Kidney (tissue), 14 donors: ENCODE results near the gene TMEM209. TPM values are rescaled to one million over a fixed set of nuclear protein-coding genes. Genes with fewer than 3 reads are reported as not detected.

Experiments
- DNase-seq, 5 donors: peaks; one replicate each; pipeline ENCODE4 v3.0.0-alpha.2; 2013 to 2020
- FAIRE-seq: peaks from 2 replicates; lab custom pipeline; 2012; peaks lifted over from hg19 to GRCh38; lab: Jason Lieb, UNC
- H3K27ac ChIP-seq, 2 donors: one replicate each; pipeline ENCODE4 v1.7.0; 2013; ENCODE audit warnings: low read depth in 2 of 2, low read length in 2 of 2, inconsistent platforms in 1 of 2
- H3K27me3 ChIP-seq: one replicate; pipeline ENCODE4 v1.7.1; 2013; ENCODE audit warnings: low read length, inconsistent platforms; ENCODE audit not compliant: control insufficient read depth, insufficient read depth
- H3K36me3 ChIP-seq, 3 donors: one replicate each; pipeline versions ENCODE4 v1.7.0 to v1.7.1; 2013; ENCODE audit warnings: low read length in 3 of 3, control low read depth in 1 of 3, inconsistent platforms in 1 of 3; ENCODE audit not compliant: insufficient read depth in 3 of 3, control insufficient read depth in 2 of 3
- H3K4me1 ChIP-seq, 3 donors: one replicate each; pipeline versions ENCODE4 v1.7.0 to v1.7.1; 2013; ENCODE audit warnings: low read length in 3 of 3, inconsistent platforms in 1 of 3, low read depth in 1 of 3; ENCODE audit not compliant: control insufficient read depth in 2 of 3, insufficient read depth in 2 of 3
- H3K4me3 ChIP-seq, 3 donors: one replicate each; pipeline versions ENCODE4 v1.7.0 to v1.8.1; 2013; ENCODE audit warnings: low read length in 3 of 3, control low read depth in 1 of 3, inconsistent platforms in 1 of 3
- H3K9ac ChIP-seq, 3 donors: one replicate each; pipeline versions ENCODE4 v1.7.0 to v1.7.1; 2013; ENCODE audit warnings: low read length in 3 of 3, control low read depth in 1 of 3, inconsistent platforms in 1 of 3
- H3K9me3 ChIP-seq, 3 donors: one replicate each; pipeline versions ENCODE4 v1.7.0 to v1.7.1; 2013; ENCODE audit warnings: low read length in 3 of 3, control low read depth in 1 of 3, inconsistent platforms in 1 of 3; ENCODE audit not compliant: control insufficient read depth in 2 of 3, insufficient read depth in 1 of 3
- intact Hi-C: fragments of 100-400 bp; cut with DNase I; formaldehyde crosslinking; loops from one replicate; pipeline ENCODE4 v1.11.1; 2022
- polyA plus RNA-seq: library from polyadenylated mRNA; stranded (reverse); fragments of 350-450 nt; fragmentation: Illumina TruSeq; extraction: RNeasy Lipid Tissue Mini Kit (QIAGEN cat#74804); gene quantifications from one replicate; pipeline ENCODE4 v1.2.3, GENCODE V29; 2014; ENCODE audit warnings: low read depth, low replicate concordance; ENCODE audit not compliant: insufficient read depth
- total RNA-seq: library from RNA; stranded (reverse); fragmentation: NEBNext Ultra II Directional; extraction: Animal tissue kit (Norgen Biotek cat#: 25700); gene quantifications from one replicate; pipeline ENCODE4 v1.2.1, GENCODE V29; 2021
- TF ChIP-seq, protein P1 (sequence below): IDR thresholded peaks from 3 replicates; pipeline ENCODE4 v1.5.1; 2012; ENCODE audit warnings: mild to moderate bottlenecking, moderate library complexity, borderline replicate concordance; ENCODE audit not compliant: insufficient read depth; ENCODE audit errors: extremely low read depth
- donor health status: control.
- donor health status: control.
- donor health status: control.
- donor health status: control.
- donor health status: control.
- donor health status: DM: yes; HTN: yes; CAD: no.
- donor health status: Normal renal cell carcinoma (clear cell type).

The TMEM209 gene
- total and polyA plus RNA-seq, 2 donors from 2014 or later: 4.3 to 29.0 TPM

DNA sequence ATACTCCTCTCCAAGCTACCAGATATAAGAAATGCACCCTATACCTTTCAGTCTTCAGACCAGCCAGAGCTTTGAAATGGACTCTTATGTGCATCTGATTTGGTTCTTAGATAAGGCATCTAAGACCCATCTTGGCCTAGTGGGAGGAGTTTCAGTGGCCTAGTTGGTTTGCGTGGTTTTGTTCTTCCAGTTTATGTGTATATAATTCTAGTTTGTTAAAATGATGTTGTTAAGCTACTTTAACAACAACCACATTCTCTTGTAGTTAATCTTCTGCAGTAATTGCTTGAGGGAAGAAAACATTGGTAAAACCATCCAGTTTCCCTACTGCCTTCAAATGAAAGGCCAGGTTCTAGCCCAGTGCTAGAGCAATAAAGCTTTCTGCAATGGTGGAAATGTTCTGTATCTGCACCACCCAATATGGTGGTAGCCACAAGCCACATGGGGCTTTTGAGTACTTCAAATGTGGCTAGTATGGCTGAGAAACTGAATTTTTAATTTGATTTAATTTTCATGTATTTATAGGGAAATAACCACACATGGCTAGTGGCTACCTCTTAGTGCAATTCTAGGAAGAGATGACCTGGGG lies 68.5 kb downstream of the TMEM209 start:
- no peak overlapping the region for H3K27ac ChIP-seq
- no peak for DNase-seq
- no peaks in the 10 kb centered on the region for H3K9me3 ChIP-seq
- no peaks in the 10 kb centered on the region for H3K27me3 ChIP-seq
- TF ChIP-seq, protein P1, sequence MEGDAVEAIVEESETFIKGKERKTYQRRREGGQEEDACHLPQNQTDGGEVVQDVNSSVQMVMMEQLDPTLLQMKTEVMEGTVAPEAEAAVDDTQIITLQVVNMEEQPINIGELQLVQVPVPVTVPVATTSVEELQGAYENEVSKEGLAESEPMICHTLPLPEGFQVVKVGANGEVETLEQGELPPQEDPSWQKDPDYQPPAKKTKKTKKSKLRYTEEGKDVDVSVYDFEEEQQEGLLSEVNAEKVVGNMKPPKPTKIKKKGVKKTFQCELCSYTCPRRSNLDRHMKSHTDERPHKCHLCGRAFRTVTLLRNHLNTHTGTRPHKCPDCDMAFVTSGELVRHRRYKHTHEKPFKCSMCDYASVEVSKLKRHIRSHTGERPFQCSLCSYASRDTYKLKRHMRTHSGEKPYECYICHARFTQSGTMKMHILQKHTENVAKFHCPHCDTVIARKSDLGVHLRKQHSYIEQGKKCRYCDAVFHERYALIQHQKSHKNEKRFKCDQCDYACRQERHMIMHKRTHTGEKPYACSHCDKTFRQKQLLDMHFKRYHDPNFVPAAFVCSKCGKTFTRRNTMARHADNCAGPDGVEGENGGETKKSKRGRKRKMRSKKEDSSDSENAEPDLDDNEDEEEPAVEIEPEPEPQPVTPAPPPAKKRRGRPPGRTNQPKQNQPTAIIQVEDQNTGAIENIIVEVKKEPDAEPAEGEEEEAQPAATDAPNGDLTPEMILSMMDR: no peak
- peaks cover 4 to 19% (median 5%) of the 10 kb centered on the region in 3 donors for H3K36me3 ChIP-seq
- no peak overlapping the region for H3K9ac ChIP-seq
- no peak overlapping the region for H3K4me3 ChIP-seq
- H3K4me1 ChIP-seq: peaks cover 0 to 5% (median 1%) of the 10 kb centered on the region in 3 donors
- intact Hi-C loops: no loop called here
- FAIRE-seq: no peak

DNA sequence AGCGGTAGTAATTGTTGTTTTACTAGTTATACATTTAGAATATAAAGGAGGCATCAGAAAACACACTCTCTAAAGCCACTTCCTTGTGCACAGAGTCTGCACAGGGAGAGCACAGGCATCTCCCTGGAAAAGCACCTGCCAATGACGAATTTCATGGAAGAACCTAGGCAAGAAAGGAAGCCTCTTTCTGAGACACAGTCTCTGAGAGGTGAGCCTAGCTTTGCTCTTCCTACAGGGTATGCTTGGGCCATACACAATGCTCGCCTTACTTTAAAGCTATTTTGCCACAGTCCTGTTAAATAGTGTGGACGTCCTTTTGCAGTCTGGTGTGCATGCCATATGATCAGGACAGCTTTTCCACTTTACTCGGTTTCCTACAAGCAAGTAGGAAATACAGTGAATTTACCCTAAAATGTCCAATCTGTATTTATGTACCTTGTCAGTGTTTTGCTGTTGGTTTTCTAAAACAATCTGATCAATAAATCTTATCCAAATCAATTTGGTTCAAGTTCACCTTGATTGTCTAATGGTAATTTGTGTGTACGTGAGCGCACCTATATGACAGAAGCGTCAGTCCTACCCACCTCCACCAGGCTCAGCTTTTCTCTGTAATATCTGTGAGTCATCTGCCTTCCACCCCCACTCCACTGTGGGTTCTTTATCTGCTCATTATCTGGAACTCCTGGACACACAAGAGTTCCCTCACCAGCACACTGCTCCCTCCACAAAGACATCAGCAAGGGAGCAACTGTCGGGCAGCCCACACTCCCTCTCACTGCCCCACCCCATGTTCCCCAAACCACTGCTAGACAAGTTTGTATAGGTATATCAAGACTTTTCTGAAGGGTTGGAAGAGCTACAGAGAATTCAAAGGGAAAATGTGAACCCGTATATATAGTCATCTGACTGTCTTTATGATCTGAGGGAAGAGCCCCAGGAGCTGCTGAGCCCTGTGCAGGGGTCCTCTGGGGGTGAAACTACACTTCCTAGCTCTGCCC lies 69.7 kb downstream of the TMEM209 start:
- no peak overlapping the region for H3K9ac ChIP-seq
- no peaks in the 10 kb centered on the region for H3K9me3 ChIP-seq
- TF ChIP-seq, protein P1: no peak
- peaks cover 0 to 5% (median 0%) of the 10 kb centered on the region in 3 donors for H3K4me1 ChIP-seq
- intact Hi-C loops: no loop called here
- peaks cover 7 to 27% (median 8%) of the 10 kb centered on the region in 3 donors for H3K36me3 ChIP-seq
- no peak overlapping the region for H3K27ac ChIP-seq
- H3K4me3 ChIP-seq: no peak overlapping the region
- no peaks in the 10 kb centered on the region for H3K27me3 ChIP-seq
- DNase-seq (no peak), FAIRE-seq (no peak)

DNA sequence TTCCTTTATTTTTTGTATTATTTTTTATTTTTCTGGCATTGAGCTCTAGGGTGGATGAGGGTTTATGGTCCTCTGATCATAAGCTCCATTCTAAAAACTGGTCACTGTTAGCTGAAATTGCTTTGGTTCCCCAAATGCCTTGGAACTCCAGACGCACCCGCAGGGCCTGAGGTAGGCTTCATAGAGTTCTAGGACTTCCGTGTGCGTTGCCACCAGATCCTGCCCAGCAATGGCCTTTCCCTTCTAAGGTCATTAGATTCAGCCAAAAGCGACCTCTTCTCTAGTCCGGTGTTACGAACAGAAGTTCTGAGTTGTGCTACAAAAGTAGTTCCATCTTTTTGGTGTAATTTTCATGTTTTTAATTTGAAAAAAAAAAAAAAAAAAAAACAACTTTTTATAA lies 70.5 kb downstream of the TMEM209 start:
- no peaks in the 10 kb centered on the region for H3K27me3 ChIP-seq
- intact Hi-C loops: no loop called here
- no peak overlapping the region for H3K27ac ChIP-seq
- no peak overlapping the region for H3K4me3 ChIP-seq
- peaks cover 10 to 27% (median 10%) of the 10 kb centered on the region in 3 donors for H3K36me3 ChIP-seq
- TF ChIP-seq, protein P1: no peak
- peaks cover 0 to 5% (median 0%) of the 10 kb centered on the region in 3 donors for H3K4me1 ChIP-seq
- no peaks in the 10 kb centered on the region for H3K9me3 ChIP-seq
- no peak overlapping the region for H3K9ac ChIP-seq
- DNase-seq: no peak
- no peak for FAIRE-seq
